DMS153 treated with DMSO at 0.1 percent for 48 hours (cell line): Measurements from ENCODE around the gene ADAMTS10.
"Not testable (repeated sequence)": the region's sequence is repeated elsewhere in the genome, so short reads cannot be mapped to it uniquely, and the experiment has no call there.

Experiments used
- DNase-seq: peaks from one replicate; lab custom pipeline; 2025; ENCODE audit not compliant: unreplicated experiment; lab: John Stamatoyannopoulos, UW

ADAMTS10 gene

GRCh38 chr19:8610041-8610935 is at the start of gene ADAMTS10:
ADAMTS10 (minus strand) TSS chr19:8610715; CDS start chr19:8605710, 5,005 bp downstream.
- DNase-seq: no peak

GRCh38 chr19:8659905-8660304 is 49.4 kb upstream of the ADAMTS10 start:
- DNase-seq: no peak

- DNase-seq: no peak
Measured at GRCh38 chr19:8657869-8658268, 47.4 kb upstream of the ADAMTS10 start.

- DNase-seq: no peak
Measured at GRCh38 chr19:8655340-8655709, 44.8 kb upstream of the ADAMTS10 start.

GRCh38 chr19:8654591-8655339 is 44.2 kb upstream of the ADAMTS10 start:
- DNase-seq: peak; percentile 1

GRCh38 chr19:8648240-8648639 is 37.7 kb upstream of the ADAMTS10 start:
- no peak for DNase-seq

- no peak for DNase-seq
Measured at GRCh38 chr19:8643860-8644653, 33.5 kb upstream of the ADAMTS10 start.

- no peak for DNase-seq
Measured at GRCh38 chr19:8642561-8642960, 32.0 kb upstream of the ADAMTS10 start.

- DNase-seq: no peak
Measured at GRCh38 chr19:8641908-8642547, 31.5 kb upstream of the ADAMTS10 start.

GRCh38 chr19:8641221-8641907 is 30.8 kb upstream of the ADAMTS10 start:
- no peak for DNase-seq

GRCh38 chr19:8640402-8641004 is 30.0 kb upstream of the ADAMTS10 start:
- DNase-seq: no peak

GRCh38 chr19:8639821-8640401 is 29.4 kb upstream of the ADAMTS10 start:
- no peak for DNase-seq

- no peak for DNase-seq
Measured at GRCh38 chr19:8638078-8638619, 27.6 kb upstream of the ADAMTS10 start.

GRCh38 chr19:8637070-8637469 is 26.6 kb upstream of the ADAMTS10 start:
- not testable (repeated sequence) for DNase-seq

GRCh38 chr19:8635422-8635821 is 24.9 kb upstream of the ADAMTS10 start:
- no peak for DNase-seq

GRCh38 chr19:8631425-8631819 is 20.9 kb upstream of the ADAMTS10 start:
- DNase-seq: no peak

- no peak for DNase-seq
Measured at GRCh38 chr19:8630796-8631424, 20.4 kb upstream of the ADAMTS10 start.

GRCh38 chr19:8629996-8630683 is 19.6 kb upstream of the ADAMTS10 start, which contains the start of gene NFILZ:
NFILZ (plus strand) TSS chr19:8630633; CDS start chr19:8676766, 46,133 bp downstream.
- no peak for DNase-seq
